Adipocyte (in vitro differentiated cells): Measurements from ENCODE around the gene NDUFA11.

ENCODE experiments used
- DNase-seq: peaks from one replicate; pipeline ENCODE4 v3.0.0-alpha.2; 2015; ENCODE audit warnings: low read depth
- H3K27me3 ChIP-seq: replicated peaks from 2 replicates; pipeline ENCODE4 v1.7.0; 2013; ENCODE audit warnings: mild to moderate bottlenecking, low read length, moderate library complexity; ENCODE audit not compliant: control insufficient read depth, insufficient read depth
- H3K36me3 ChIP-seq: 2 replicates; pipeline ENCODE4 v1.7.0; 2013; ENCODE audit warnings: low read length, mild to moderate bottlenecking, moderate library complexity; ENCODE audit not compliant: control insufficient read depth, insufficient read depth, severe bottlenecking
- H3K4me1 ChIP-seq: 2 replicates; pipeline ENCODE4 v1.7.0; 2013; ENCODE audit warnings: mild to moderate bottlenecking, low read length, moderate library complexity; ENCODE audit not compliant: control insufficient read depth, insufficient read depth
- H3K4me3 ChIP-seq: 2 replicates; pipeline ENCODE4 v1.7.0; 2013; ENCODE audit warnings: mild to moderate bottlenecking, low read length, moderate library complexity
- H3K9ac ChIP-seq: 2 replicates; pipeline ENCODE4 v1.7.0; 2013; ENCODE audit warnings: mild to moderate bottlenecking, low read length, moderate library complexity
- H3K9me3 ChIP-seq: 2 replicates; pipeline ENCODE4 v1.7.0; 2013; ENCODE audit warnings: mild to moderate bottlenecking, low read length, moderate library complexity; ENCODE audit not compliant: control insufficient read depth

The NDUFA11 gene

GRCh38 chr19:5931251-5931650 lies 27.7 kb upstream of the NDUFA11 start:
- H3K4me1 ChIP-seq, result peaks cover 35% of the 10 kb centered on the region
- no peak for DNase-seq
- peaks cover 57% of the 10 kb centered on the region for H3K36me3 ChIP-seq
- H3K9ac ChIP-seq, result no peak overlapping the region
- H3K9me3 ChIP-seq, result no peaks in the 10 kb centered on the region
- H3K4me3 ChIP-seq, result no peak overlapping the region
- H3K27me3 ChIP-seq, result no peaks in the 10 kb centered on the region

- peaks cover 28% of the 10 kb centered on the region for H3K4me1 ChIP-seq
- DNase-seq, result no peak
- no peak overlapping the region for H3K9ac ChIP-seq
- H3K4me3 ChIP-seq, result no peak overlapping the region
- H3K9me3 ChIP-seq, result no peaks in the 10 kb centered on the region
- H3K27me3 ChIP-seq, result no peaks in the 10 kb centered on the region
- H3K36me3 ChIP-seq, result peaks cover 68% of the 10 kb centered on the region
These were observed 26.0 kb upstream of the NDUFA11 start for GRCh38 chr19:5929625-5930024.

GRCh38 chr19:5929179-5929578 lies 25.6 kb upstream of the NDUFA11 start:
- peaks cover 24% of the 10 kb centered on the region for H3K4me1 ChIP-seq
- no peak for DNase-seq
- H3K4me3 ChIP-seq, result no peak overlapping the region
- no peak overlapping the region for H3K9ac ChIP-seq
- H3K36me3 ChIP-seq, result peaks cover 73% of the 10 kb centered on the region
- H3K27me3 ChIP-seq, result no peaks in the 10 kb centered on the region
- no peaks in the 10 kb centered on the region for H3K9me3 ChIP-seq

GRCh38 chr19:5927441-5927821 lies 23.8 kb upstream of the NDUFA11 start:
- no peaks in the 10 kb centered on the region for H3K9me3 ChIP-seq
- peak overlapping the region; percentile 33 for H3K4me3 ChIP-seq
- DNase-seq, result no peak
- H3K36me3 ChIP-seq, result peaks cover 83% of the 10 kb centered on the region
- H3K27me3 ChIP-seq, result no peaks in the 10 kb centered on the region
- no peak overlapping the region for H3K9ac ChIP-seq
- H3K4me1 ChIP-seq, result peaks cover 22% of the 10 kb centered on the region

GRCh38 chr19:5926641-5927440 lies 23.3 kb upstream of the NDUFA11 start:
- Histone ChIP-seq H3K4me1 (peaks cover 22% of the 10 kb centered on the region), H3K9ac (peak overlapping the region; percentile 41), H3K36me3 (peaks cover 85% of the 10 kb centered on the region), H3K27me3 (no peaks in the 10 kb centered on the region), H3K4me3 (peak overlapping the region; percentile 33), H3K9me3 (no peaks in the 10 kb centered on the region)
- peak; percentile 88 for DNase-seq

- no peaks in the 10 kb centered on the region for H3K9me3 ChIP-seq
- DNase-seq, result no peak
- no peaks in the 10 kb centered on the region for H3K27me3 ChIP-seq
- H3K4me3 ChIP-seq, result no peak overlapping the region
- peak overlapping the region; percentile 41 for H3K9ac ChIP-seq
- peaks cover 22% of the 10 kb centered on the region for H3K4me1 ChIP-seq
- H3K36me3 ChIP-seq, result peaks cover 90% of the 10 kb centered on the region
These were observed 22.3 kb upstream of the NDUFA11 start for GRCh38 chr19:5925830-5926427.

GRCh38 chr19:5923356-5923755 lies 19.8 kb upstream of the NDUFA11 start:
- no peak for DNase-seq
- Histone ChIP-seq H3K4me3 (no peak overlapping the region), H3K9ac (no peak overlapping the region), H3K4me1 (peaks cover 22% of the 10 kb centered on the region), H3K36me3 (peaks cover 87% of the 10 kb centered on the region), H3K9me3 (no peaks in the 10 kb centered on the region), H3K27me3 (no peaks in the 10 kb centered on the region)

- no peaks in the 10 kb centered on the region for H3K27me3 ChIP-seq
- no peak overlapping the region for H3K4me3 ChIP-seq
- no peak for DNase-seq
- H3K9ac ChIP-seq, result no peak overlapping the region
- peaks cover 85% of the 10 kb centered on the region for H3K36me3 ChIP-seq
- H3K9me3 ChIP-seq, result no peaks in the 10 kb centered on the region
- peaks cover 17% of the 10 kb centered on the region for H3K4me1 ChIP-seq
These were observed 18.6 kb upstream of the NDUFA11 start for GRCh38 chr19:5922161-5922545.

GRCh38 chr19:5921516-5922160 lies 18.0 kb upstream of the NDUFA11 start:
- H3K4me3 ChIP-seq, result no peak overlapping the region
- H3K27me3 ChIP-seq, result no peaks in the 10 kb centered on the region
- H3K36me3 ChIP-seq, result peaks cover 89% of the 10 kb centered on the region
- DNase-seq, result no peak
- H3K4me1 ChIP-seq, result peaks cover 12% of the 10 kb centered on the region
- no peaks in the 10 kb centered on the region for H3K9me3 ChIP-seq
- no peak overlapping the region for H3K9ac ChIP-seq

GRCh38 chr19:5918463-5919079 lies 15.0 kb upstream of the NDUFA11 start:
- Histone ChIP-seq H3K9ac (no peak overlapping the region), H3K4me1 (peaks cover 21% of the 10 kb centered on the region), H3K4me3 (no peak overlapping the region), H3K9me3 (no peaks in the 10 kb centered on the region), H3K27me3 (no peaks in the 10 kb centered on the region), H3K36me3 (peaks cover 68% of the 10 kb centered on the region)
- no peak for DNase-seq

- no peaks in the 10 kb centered on the region for H3K27me3 ChIP-seq
- H3K36me3 ChIP-seq, result peaks cover 58% of the 10 kb centered on the region
- no peak overlapping the region for H3K4me3 ChIP-seq
These were observed 14.0 kb upstream of the NDUFA11 start for GRCh38 chr19:5917431-5918107.

More at GRCh38 chr19:5917431-5918107, 14.0 kb upstream of the NDUFA11 start:
- DNase-seq, result no peak
- no peaks in the 10 kb centered on the region for H3K9me3 ChIP-seq
- no peak overlapping the region for H3K9ac ChIP-seq
- peaks cover 21% of the 10 kb centered on the region for H3K4me1 ChIP-seq
